HG02571 (cell line): Measurements from ENCODE around the gene TGM4.

Experiments used
- ATAC-seq: cut with Tn5 transposase; IDR thresholded peaks from one replicate; pipeline ENCODE4 v1.9.1; 2021; ENCODE audit warnings: mild to moderate bottlenecking, moderate library complexity; ENCODE audit not compliant: unreplicated experiment

TGM4 gene

DNA sequence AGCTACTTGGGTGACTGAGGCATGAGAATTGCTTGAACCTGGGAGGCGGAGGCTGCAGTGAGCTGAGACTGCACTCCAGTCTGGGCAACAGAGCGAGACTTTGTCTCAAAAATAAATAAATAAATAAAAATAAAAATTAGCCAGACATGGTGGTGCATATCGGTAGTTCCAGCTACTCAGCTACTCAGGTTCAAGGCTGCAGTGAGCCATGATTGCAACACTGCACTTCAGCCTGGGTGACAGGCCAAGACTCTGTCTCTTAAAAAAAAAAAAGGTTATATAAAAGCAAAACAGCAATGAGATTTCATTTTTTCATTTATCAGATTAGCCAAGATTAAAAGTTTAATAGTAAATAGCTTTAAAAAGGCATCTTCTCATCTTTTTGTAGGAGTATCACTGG is 2.9 kb downstream of the TGM4 start:
- no peak for ATAC-seq

DNA sequence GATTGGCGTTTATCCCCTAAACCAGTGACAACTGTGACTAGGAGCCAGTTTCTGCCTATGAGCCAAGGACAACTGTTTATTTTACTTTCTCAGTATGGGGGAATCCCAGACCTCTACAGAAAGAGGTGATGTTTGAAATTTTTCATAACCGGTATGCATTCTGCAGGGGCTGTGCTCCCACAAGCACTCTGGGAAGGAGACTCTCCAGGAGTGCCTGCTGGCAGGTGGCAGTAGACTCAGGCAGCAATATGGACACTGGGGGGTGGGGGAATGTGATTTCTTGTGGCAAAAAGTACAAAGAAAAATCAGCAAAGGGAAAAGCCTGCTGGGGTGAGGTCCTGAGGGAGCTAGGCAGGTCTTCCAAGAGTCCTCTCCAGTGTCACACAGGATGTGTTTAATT is 5.9 kb downstream of the TGM4 start:
- ATAC-seq: no peak

DNA sequence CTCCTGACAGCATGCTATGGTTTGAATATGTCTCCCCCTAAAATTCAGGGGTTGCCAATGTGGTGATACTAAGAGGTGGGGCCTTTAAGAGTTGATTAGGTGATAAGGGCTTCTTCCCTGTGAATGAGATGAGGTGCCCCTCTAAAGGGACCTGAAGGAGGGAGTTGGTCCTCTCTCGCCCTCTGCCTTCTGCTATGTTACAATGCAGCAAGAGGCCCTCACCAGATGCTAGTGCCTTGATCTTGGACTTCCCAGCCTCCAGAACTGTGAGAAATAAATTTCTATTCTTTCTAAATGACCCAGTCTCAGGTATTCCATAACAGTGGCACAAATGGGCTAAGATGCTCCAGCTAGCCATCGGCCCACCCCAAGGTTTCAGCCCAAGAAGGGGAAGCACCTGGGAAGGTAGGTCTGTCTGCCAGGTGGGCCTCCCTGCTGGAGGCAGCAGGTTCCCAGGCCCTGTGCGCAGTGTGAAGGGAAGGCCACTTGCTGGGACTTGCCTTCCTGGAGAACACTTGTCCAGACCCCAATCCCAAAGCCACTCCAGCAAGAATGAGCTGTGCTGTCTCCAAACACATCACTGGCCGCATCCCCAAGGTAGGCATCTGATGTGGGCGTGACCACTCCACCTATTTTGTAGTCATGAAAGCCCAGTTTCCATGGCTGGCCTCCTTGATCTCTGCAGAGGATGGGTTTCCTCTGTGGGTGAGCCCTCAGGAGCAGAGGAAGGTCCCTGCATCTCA is 9.0 kb downstream of the TGM4 start:
- ATAC-seq: no peak

DNA sequence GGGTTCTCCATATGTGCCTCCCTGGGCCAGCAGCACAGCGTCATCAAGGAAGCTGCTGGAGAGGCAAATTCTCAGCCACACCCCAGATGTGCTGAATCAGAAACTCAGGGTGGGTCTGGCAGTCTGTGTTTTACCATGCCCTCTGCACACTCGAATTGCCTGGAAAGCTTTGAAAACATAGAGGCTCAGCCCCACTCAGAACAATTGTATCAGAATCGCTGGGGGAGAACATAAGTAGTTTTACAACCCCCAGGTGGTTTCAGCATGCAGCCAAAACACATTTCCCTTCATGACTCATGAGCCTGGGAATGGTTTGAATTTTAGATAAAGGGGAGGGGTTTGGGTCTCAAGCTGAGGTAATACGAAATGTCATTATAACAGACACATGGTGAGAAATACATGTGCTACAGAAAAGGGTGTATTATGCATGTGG is 9.6 kb downstream of the TGM4 start:
- no peak for ATAC-seq

DNA sequence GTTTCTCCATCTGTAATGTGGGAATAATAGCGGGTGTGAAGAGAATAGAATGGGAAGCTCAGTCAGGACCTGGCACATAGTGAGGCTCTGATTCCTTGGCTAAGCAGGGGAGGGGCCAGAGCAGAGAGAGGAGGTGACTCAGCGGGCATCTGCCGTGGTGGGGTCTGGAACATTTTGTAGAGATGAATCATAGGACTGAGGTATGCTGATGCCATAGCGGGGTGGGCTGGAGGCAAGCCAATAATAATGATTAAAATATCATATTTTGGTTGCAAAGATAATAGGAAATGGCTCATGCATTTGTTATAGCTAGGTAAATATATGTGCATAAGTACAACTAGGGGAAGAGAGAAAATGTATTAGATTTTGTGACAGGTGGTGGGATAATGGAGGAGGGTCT is 11.2 kb downstream of the TGM4 start:
- no peak for ATAC-seq

DNA sequence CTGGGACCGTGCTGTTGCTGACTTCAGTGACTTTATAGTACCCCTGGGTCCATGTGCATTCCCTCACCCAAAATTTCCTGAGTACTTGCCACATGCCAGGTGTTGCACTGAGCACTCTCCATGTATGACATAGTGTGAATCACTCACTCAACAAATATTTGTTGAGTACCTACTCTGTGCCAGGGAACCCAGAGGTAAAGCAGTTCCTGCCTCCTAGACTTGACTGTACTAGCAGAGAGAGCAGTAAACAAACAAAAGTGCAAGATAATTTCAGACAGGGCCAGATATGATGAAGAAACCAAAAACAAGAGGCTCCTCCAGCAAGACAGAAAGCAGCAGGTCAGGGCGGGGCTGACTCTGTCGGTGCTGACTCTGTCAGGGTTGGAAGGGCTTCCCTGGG is 12.2 kb downstream of the TGM4 start:
- no peak for ATAC-seq

DNA sequence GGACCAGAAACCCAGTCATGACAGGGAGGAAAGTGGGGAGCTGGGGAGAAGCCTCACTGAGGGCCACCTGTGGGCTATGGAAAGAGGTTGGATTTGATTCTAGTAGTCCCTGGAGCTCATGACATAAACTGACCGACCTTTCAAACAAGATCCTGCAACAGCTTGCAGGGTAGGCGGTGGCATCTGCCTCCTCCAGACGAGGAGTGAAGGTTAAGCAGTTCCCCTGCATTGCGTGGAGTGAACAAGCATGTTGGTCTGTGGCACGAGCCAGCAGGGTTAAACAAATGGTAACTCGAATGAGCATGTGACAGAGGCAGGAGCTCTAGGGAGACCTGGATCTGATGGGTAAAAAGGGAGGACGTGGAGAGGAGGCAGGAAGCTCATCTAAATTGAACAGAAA is 12.7 kb downstream of the TGM4 start:
- ATAC-seq: no peak

DNA sequence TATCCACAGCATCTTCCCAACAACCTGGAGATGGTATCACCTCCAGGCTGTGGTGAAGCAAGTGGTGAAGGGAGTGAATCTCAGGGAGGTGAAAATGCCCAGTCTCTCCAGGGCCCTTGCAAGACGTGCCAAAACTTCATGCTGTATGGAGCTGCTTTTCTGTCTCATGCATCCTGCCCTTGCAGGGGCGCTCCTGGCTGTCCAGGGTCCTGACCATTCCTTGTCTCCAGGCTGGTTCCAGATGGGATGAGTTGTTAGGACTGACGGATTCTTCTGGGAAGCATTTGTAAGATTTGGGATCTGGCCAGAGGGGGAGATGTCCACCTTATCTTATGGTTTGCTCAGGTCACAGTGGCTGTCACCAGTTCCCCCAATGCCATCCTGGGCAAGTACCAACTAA is 15.8 kb downstream of the TGM4 start:
- ATAC-seq: no peak

DNA sequence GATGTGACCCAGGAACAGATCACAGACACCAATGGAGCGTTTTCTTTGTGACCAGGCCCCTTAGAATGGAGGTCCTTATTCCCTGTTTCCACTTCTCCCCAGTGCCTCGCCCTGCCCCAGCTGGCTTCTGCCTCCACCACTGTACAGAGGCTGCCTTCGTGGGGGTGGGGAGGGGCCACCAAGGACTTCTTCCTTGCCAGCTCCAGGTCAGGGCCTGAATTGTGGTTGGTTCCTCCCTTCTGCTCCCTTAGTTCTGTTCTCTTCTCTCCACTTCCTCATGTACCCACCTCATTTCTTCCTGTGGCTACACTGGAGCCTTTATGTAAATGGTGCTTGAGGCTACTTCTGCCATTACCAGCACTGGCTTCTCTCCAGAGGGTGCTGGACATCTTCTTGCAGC is 16.4 kb downstream of the TGM4 start:
- no peak for ATAC-seq

DNA sequence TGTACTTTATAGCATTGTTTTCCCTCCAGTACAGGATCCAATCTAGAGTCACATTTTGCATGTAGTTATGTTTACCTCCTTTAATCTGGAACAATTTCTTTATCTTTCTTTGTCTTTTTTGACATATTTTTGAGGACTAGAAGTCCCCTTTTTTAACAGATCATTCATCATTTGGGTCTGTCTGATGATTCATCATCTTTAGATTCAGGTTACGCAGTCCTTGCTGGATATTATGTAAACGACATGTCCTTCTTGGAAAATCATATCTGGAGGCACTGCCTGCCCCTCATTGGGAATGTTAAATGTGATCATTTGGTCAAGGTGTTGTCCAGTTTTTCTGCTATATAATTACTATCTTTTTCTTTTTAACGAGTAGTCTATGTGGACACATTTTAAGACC is 18.3 kb downstream of the TGM4 start:
- ATAC-seq: no peak

DNA sequence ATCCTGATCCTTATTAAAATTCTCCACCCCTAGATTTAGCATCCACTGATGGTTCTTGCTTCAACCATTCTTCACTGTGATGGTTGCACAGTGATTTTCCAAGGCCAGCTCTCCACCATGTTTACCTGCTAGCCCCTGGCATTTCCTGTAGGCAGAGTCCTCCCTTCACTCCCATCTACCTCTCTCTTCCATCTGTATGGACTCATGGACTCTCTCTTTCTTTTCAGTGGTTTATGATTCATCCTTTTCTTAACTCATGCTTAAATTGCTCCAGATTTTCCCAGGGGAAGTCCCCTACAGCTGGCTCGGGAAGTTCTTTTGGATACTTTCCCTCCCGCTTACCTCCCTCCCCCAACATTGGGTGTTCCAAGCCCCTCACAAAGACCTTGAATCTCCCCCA is 18.7 kb downstream of the TGM4 start:
- ATAC-seq: no peak

DNA sequence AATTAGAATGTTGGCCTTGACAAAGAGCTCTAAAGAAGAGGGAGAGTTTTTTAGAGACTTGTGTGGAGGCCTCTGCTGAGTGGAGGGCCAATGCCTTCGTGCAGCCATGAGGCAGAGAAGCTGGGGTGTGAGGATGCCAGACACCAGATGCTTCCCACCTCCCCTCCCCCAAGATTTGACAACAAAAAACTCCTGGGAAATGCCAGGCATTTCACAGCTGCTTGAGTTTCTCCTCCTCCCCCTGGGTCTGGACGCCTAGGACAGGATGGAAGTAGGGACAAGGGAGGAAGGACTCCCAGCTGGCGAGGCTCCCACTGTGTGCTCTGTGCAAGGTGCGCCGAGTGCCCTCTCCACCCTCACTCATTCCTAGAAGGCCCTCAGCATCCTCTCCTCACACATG is 20.1 kb downstream of the TGM4 start:
- ATAC-seq: no peak

DNA sequence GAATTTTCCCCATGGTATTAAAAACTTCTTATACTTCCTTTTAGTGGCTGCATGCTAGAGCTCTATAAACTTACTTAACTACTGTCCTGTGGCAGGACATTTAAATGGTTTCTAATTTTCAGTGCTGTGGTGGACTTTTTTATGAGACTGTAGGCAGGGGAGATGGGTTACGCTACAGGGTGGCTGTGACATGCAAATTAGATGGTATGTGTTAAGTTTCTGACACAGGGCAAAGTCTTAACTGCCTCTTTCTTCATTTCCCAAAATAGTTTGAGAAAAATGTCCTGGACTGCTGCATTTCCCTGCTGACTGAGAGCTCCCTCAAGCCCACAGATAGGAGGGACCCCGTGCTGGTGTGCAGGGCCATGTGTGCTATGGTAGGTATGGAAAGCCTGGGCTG is 22.0 kb downstream of the TGM4 start:
- no peak for ATAC-seq

DNA sequence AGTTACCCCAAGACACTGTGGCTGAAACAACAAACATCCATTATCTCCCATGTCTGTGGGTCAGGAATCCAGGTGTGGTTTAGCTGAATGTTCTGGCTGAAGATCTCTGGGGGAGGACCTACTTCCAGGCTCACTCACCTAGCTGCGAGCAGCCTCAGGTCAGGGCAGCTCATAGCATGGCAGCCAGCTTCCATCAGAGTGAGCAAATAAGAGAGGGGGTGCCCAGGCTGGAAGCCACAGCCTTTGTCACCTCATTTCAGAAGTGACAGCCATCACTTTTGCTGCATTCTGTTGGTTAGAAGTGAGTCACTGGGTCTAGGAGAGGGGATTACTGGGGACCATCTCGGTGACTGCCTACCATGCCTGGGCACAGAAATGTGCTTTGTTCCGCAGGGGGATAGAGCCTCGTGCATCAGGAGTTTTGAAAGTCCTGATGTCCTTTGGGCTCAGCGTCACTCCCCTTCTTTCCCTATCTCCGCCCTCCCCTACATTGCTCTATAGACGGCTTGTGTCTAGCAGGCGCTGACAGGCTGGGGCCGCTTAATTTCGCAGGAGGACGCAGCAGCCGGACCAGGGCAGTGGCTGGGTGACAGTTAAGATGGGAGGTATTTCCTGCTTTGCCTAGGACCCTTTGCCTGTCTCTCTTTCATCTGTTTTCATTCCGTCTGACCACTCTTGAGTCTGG is 25.4 kb downstream of the TGM4 start:
- no peak for ATAC-seq

DNA sequence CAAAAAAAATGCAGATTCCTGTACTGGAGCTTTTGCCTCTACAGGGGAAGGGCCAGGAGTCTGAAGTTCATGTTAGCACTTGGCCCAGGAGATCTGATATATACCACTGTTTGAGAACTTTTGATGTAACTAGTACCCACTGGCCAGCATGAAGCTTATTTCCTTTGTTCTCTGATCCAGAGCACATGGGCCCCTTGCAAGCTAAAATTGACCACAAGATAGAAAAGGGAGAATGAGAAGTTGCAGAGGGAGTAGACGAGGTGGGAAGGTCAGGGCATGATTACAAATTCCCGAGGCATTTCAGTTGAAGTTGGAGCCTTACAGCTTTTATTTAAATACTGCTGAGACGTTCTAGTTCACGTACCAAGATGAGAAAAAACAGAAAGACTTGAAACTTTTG is 28.2 kb downstream of the TGM4 start:
- ATAC-seq: no peak

DNA sequence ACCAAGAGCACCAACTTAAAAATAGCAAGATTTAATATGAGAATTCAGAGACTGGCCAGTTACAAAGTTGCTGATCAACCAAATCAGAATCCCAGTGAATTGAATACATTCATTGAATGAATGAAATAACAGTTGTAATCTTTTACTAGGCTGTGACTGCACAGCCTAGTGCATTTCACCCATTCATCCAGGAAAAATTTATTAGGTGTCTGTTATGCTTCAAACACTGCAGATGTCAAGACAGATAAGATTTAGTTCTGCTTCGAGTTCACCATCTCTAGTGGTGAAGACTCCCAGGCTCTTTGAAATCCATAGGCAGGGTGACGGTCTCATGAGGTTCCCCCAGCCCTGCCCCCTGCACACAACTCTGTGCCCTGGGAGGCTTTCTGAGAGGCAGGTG is 28.9 kb downstream of the TGM4 start:
- ATAC-seq: no peak

DNA sequence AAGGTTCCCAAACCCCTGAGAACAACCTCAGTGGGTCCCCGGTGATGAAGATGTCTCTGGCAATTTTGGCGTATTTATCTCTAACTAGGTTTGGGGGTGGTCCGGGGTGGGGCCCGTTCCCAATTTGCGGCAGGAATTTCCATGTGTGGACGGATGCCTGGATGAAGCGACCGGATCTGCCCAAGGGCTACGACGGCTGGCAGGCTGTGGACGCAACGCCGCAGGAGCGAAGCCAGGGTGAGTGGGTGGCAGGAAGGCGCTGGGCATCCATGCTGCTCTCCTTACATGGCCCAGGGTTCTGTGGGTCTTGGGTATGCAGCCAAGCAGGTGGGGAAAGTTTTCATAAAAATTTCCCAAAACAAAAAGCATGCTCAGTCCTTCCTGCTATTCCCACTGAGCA is 29.3 kb downstream of the TGM4 start:
- no peak for ATAC-seq

DNA sequence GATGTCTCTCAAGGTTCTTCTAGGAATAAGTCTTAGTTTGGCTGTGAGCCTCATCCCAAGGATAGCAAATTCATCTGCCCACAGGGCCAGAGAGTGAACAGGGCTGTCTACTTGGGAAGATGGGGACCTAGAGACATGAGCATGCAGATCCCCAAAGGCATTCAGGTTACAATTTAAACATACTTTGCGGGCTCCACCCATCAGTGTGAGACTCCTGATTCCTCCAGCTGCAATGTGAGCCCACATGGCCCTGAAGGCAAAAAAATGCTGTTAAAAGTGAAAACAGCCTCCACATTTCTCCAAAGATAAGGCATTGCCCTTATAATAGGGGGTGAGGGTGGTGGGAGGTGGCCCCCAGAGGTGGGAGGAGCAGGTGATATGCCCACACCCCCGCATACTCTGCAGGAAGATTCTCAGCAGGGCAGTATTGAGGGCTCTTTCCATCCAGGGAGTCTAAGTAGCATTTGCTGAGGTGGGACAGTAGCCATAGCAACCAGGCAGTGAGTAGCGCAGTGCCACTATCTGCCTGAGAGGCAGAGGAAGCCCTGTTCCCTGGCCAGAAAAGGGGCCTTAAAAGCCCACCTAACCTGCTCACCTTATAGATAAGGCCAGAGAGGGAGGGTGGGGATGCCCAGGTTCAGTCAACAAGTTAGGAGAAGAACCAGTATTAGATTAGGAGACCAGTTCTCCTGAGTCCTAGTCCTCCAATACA is 31.2 kb downstream of the TGM4 start:
- no peak for ATAC-seq

DNA sequence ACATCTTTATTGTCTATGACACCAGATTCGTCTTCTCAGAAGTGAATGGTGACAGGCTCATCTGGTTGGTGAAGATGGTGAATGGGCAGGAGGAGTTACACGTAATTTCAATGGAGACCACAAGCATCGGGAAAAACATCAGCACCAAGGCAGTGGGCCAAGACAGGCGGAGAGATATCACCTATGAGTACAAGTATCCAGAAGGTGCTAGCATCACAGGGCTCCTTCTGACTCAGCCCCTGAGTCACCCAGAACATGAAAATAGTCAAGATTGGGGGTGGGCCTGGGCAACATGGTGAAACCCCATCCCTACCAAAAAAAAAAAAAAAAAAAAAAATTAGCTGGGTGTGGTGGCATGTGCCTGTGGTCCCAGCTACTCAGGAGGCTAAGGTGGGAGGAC is 32.6 kb downstream of the TGM4 start:
- no peak for ATAC-seq

DNA sequence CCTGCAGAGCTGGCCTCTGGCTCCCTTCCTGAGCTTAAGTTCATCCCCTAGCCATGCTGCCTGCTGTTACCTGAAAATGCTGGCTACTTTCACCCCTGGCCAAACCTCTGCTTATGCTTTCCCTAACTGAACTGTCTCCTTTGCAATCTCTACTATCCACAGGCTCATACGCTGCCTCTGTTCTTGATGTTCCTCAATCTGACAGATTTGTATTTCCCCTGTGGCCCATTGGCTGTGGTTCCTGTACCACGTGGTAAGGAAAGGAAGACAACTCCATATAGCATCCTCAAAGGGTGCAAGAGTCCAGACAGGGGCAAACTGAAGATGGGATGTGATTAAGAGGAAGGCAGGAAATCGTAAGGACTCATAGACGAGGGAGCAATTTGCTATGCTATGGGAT is 33.2 kb downstream of the TGM4 start:
- ATAC-seq: no peak

DNA sequence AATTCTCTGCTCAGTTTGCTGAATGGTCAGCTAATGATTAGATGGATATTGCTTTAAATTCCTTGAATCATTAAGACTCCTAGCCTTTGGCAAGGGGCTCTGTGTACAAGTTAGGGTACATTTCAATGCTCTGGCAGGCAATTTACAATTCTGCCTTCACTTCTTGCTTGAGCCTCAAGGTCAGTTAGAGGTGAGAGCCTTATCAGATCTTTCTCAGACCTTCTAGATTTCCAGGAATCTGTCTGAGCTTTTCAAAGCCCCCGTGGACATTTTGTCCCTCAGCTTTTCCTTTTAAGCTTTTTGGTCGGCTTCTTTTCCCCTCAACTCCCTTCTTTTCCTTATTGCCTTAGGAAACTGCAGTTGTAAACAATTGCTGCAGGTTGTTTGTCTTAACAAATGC is 34.7 kb downstream of the TGM4 start:
- no peak for ATAC-seq

DNA sequence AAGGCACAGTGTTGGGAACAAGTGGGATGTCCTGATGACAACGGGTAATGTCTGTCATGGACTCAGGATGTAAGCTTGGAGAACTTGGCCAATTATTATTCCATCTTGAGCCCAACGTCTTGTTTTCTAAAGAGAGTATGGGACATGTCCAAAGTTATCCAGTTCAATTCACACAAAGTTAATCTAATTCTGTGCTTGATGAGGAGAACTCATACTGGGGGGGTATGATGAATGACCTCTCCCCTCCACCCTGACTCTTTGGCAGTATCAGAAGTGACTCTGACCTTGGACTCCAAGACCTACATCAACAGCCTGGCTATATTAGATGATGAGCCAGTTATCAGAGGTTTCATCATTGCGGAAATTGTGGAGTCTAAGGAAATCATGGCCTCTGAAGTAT is 36.3 kb downstream of the TGM4 start:
- ATAC-seq: no peak
